Gastroesophageal sphincter (tissue), 4 donors: ENCODE data around the gene SAMD1. TPM values are rescaled to one million over a fixed set of nuclear protein-coding genes. Genes with fewer than 3 reads are reported as not detected.

Source experiments
- ATAC-seq: fragments of 150-250 bp; one replicate; pipeline ENCODE4 v1.9.1; 2016; ENCODE audit warnings: mild to moderate bottlenecking, moderate library complexity
- H3K27ac ChIP-seq, 4 donors: fragments of 200-600 bp; sonication (generic) in 3 of 4; 1 replicate in 3 of 4; 2 replicates in 1 of 4; pipeline ENCODE4 v1.5.1; 2016 to 2019
- H3K27me3 ChIP-seq: fragments of 200-600 bp; sonication (generic); one replicate; pipeline ENCODE4 v1.5.1; 2019
- H3K36me3 ChIP-seq, 2 donors: fragments of 200-600 bp; sonication (generic); one replicate each; pipeline ENCODE4 v1.5.1; 2019; ENCODE audit warnings: control low read depth in 1 of 2
- H3K4me1 ChIP-seq, 3 donors: fragments of 200-600 bp; sonication (generic); 1 replicate in 2 of 3; 2 replicates in 1 of 3; pipeline ENCODE4 v1.5.1; 2016 to 2019; ENCODE audit warnings: control low read depth in 2 of 3
- H3K4me3 ChIP-seq, 2 donors: fragments of 200-600 bp; sonication (generic); one replicate each; pipeline ENCODE4 v1.5.1; 2019; ENCODE audit warnings: mild to moderate bottlenecking in 1 of 2, moderate library complexity in 1 of 2
- H3K9me3 ChIP-seq, 3 donors: fragments of 200-600 bp; sonication (generic); one replicate each; pipeline ENCODE4 v1.5.1; 2017 to 2019; ENCODE audit warnings: control low read depth in 2 of 3
- EP300 ChIP-seq: sonication (generic); formaldehyde crosslinking; IDR thresholded peaks from one replicate; pipeline ENCODE4 v1.6.1; 2017; ENCODE audit warnings: antibody characterized with exemption, mild to moderate bottlenecking
- POLR2A ChIP-seq, 2 donors: fragments of 450-650 bp; IDR thresholded peaks; one replicate each; pipeline ENCODE4 v1.6.1; 2017; ENCODE audit warnings: antibody characterized with exemption in 2 of 2, mild to moderate bottlenecking in 2 of 2, moderate library complexity in 1 of 2
- POLR2AphosphoS5 ChIP-seq: sonication (generic); formaldehyde crosslinking; IDR thresholded peaks from one replicate; pipeline ENCODE4 v1.6.1; 2017; ENCODE audit warnings: antibody characterized with exemption
- WGBS, 2 donors: methylation state at CpG; one replicate each; pipeline ENCODE4 v1.1.5; 2018; ENCODE audit warnings: low coverage in 1 of 2; 5-methylcytosine and 5-hydroxymethylcytosine counted together
- total RNA-seq, 4 donors: library from RNA; depleted of rRNA; stranded (reverse); fragments of >200 nt; gene quantifications; one replicate each; pipeline ENCODE4 v1.1.0, GENCODE V29; 2016
- TF ChIP-seq, protein P1 (sequence below), 4 experiments: fragments of 200-600 bp in 2 of 4; fragments of 450-650 bp in 2 of 4; sonication (generic) in 1 of 4; IDR thresholded peaks; one replicate each; pipeline ENCODE4 v1.5.1; 2017 to 2019; ENCODE audit warnings: antibody characterized with exemption in 4 of 4, mild to moderate bottlenecking in 2 of 4, moderate library complexity in 2 of 4

SAMD1 gene
- total RNA-seq, 4 donors from 2014 or later: 21.9 to 61.3 (median 41.3) TPM

DNA sequence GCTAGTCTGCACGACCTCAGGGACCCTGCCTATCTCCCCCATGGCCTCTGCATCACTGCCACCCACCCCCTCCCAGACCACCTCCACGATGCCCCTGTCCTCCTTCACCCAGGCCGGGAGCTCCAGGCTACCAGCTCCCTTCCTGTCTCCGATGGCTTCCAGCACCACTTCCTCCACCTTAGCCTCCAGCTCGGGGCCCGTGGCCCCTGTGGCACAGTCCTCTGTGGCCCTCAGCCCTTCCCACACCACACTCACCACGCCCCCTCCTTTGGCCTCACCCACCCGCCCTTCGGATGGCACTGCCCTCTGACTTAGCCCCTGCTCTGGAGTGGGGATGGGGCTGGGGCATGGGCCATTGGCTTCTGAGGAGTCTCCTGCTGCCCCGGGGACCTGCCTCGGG is 35.8 kb downstream of the SAMD1 start:
- no peak overlapping the region for H3K27ac ChIP-seq
- peaks cover 0 to 28% (median 10%) of the 10 kb centered on the region in 3 donors for H3K4me1 ChIP-seq
- TF ChIP-seq POLR2A (IDR thresholded peaks at IDR 0.05) (no peak), POLR2AphosphoS5 (no peak), EP300 (no peak)
- TF ChIP-seq, protein P1, sequence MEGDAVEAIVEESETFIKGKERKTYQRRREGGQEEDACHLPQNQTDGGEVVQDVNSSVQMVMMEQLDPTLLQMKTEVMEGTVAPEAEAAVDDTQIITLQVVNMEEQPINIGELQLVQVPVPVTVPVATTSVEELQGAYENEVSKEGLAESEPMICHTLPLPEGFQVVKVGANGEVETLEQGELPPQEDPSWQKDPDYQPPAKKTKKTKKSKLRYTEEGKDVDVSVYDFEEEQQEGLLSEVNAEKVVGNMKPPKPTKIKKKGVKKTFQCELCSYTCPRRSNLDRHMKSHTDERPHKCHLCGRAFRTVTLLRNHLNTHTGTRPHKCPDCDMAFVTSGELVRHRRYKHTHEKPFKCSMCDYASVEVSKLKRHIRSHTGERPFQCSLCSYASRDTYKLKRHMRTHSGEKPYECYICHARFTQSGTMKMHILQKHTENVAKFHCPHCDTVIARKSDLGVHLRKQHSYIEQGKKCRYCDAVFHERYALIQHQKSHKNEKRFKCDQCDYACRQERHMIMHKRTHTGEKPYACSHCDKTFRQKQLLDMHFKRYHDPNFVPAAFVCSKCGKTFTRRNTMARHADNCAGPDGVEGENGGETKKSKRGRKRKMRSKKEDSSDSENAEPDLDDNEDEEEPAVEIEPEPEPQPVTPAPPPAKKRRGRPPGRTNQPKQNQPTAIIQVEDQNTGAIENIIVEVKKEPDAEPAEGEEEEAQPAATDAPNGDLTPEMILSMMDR (IDR thresholded peaks at IDR 0.05): no peak
- ATAC-seq: no peak
- peaks cover 0 to 9% (median 0%) of the 10 kb centered on the region in 3 donors for H3K9me3 ChIP-seq
- H3K36me3 ChIP-seq: peaks cover 0 to 7% of the 10 kb centered on the region in 2 donors
- no peak overlapping the region for H3K4me3 ChIP-seq
- WGBS, 2 donors: 63% methylated on average over 6 of the region's 11 CpGs; no CpG with 5 or more reads in 1 of the 2 donors
- H3K27me3 ChIP-seq: peaks cover 27% of the 10 kb centered on the region

DNA sequence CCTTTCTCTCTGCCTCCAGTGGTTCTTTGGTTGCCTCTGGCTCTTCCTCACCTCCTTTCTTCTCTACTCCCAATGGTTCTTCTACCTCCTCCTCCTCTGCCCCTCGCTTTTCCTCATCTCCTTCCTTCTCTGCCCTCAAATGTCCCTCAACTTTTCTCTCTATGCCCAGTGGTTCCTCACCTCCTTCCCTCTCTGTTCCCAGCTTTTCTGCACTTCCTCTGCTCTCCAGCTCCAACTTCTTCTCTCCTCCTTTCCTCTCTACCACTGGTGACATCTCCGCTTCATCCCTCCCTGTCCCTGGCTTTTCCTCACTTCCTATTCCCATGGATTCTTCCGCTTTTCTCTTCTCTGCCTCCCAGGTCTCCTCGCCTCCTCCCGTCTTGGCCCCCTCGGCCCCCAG is 36.5 kb downstream of the SAMD1 start:
- Histone ChIP-seq H3K27me3 (peaks cover 20% of the 10 kb centered on the region), H3K4me3 (no peak overlapping the region), H3K9me3 (peaks cover 0 to 9% (median 0%) of the 10 kb centered on the region in 3 donors), H3K4me1 (peaks cover 0 to 24% (median 10%) of the 10 kb centered on the region in 3 donors), H3K36me3 (peaks cover 0 to 7% of the 10 kb centered on the region in 2 donors), H3K27ac (no peak overlapping the region)
- TF ChIP-seq EP300 (no peak), POLR2AphosphoS5 (no peak), POLR2A (IDR thresholded peaks at IDR 0.05) (no peak)
- TF ChIP-seq, protein P1 (IDR thresholded peaks at IDR 0.05): no peak
- ATAC-seq: no peak
- 83 to 92% methylated on average over 4 to 6 of the region's 6 CpGs for WGBS, 2 donors

DNA sequence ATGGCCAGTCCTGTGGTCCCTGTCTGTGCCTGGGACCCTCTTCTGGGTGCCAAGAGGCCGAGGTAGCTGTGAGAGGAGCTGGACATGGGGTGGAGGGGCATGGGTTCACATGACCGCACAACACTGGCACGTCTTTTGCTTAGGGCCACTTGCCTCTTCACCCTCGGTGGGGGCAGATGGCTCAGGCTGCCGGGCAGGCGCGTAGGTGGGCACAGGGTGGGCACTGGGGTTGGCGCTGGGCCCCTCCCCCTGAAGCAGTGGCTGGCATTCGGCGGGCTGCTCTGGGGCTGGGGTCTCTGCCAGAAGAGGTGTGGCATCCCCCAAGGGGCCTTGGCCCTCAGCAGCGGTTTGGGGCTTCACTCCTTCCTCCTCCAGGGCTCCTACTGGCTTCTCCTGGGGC is 37.1 kb downstream of the SAMD1 start:
- peaks cover 14% of the 10 kb centered on the region for H3K27me3 ChIP-seq
- no peak overlapping the region for H3K27ac ChIP-seq
- no peak for TF ChIP-seq POLR2A (IDR thresholded peaks at IDR 0.05)
- TF ChIP-seq, protein P1 (IDR thresholded peaks at IDR 0.05): no peak
- no peak for TF ChIP-seq EP300
- no peak for TF ChIP-seq POLR2AphosphoS5
- peaks cover 0 to 9% (median 0%) of the 10 kb centered on the region in 3 donors for H3K9me3 ChIP-seq
- no peak for ATAC-seq
- no peak overlapping the region for H3K4me3 ChIP-seq
- peaks cover 0 to 18% (median 10%) of the 10 kb centered on the region in 3 donors for H3K4me1 ChIP-seq
- 95% methylated on average over 3 of the region's 11 CpGs; no CpG with 5 or more reads in 1 of the 2 donors for WGBS, 2 donors
- H3K36me3 ChIP-seq: peaks cover 0 to 7% of the 10 kb centered on the region in 2 donors

DNA sequence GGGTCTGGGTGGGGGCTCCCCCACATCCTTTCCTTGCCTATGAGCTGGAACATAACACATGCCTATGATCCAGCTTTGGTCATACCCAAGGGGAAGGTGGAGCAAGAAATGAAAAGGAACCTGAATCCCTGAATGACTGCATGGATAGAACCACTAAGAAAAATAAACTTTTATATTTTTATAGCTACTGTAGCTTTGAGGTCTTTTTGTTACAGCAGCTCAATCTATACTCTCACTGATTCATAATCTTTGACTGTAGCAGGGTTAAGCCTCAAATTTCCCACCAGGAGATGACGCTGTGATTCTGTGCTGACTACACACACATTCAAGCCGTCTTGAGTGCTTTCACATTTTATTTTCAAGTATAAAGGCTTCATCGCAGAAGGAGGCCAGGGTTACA is 37.5 kb downstream of the SAMD1 start:
- 67 to 91% methylated on average over 1 to 3 of the region's 3 CpGs for WGBS, 2 donors
- peaks cover 10% of the 10 kb centered on the region for H3K27me3 ChIP-seq
- H3K27ac ChIP-seq: no peak overlapping the region

More for the DNA sequence above, 37.5 kb downstream of the SAMD1 start:
- TF ChIP-seq, protein P1 (IDR thresholded peaks at IDR 0.05): no peak
- TF ChIP-seq POLR2AphosphoS5 (no peak), POLR2A (IDR thresholded peaks at IDR 0.05) (no peak), EP300 (no peak)
- H3K9me3 ChIP-seq: peaks cover 0 to 9% (median 0%) of the 10 kb centered on the region in 3 donors
- H3K4me1 ChIP-seq: peaks cover 0 to 13% (median 8%) of the 10 kb centered on the region in 3 donors
- H3K36me3 ChIP-seq: peaks cover 0 to 7% of the 10 kb centered on the region in 2 donors
- ATAC-seq: no peak
- H3K4me3 ChIP-seq: no peak overlapping the region
